Loucy (cell line): Measurements from ENCODE around the gene CENPS.
"Not testable (repeated sequence)": the region's sequence is repeated elsewhere in the genome, so short reads cannot be mapped to it uniquely, and the experiment has no call there.

ENCODE experiments used
- CTCF ChIP-seq: fragments of 200-600 bp; sonication (generic); conservative IDR thresholded peaks from 2 replicates; pipeline ENCODE4 v1.5.1; 2014; ENCODE audit warnings: mild to moderate bottlenecking, antibody characterized with exemption, low read length
- EZH2phosphoT487 ChIP-seq: fragments of 200-600 bp; IDR thresholded peaks from 2 replicates; pipeline ENCODE4 v1.6.1; 2018; ENCODE audit warnings: antibody characterized with exemption, mild to moderate bottlenecking, moderate library complexity, borderline replicate concordance

- TF ChIP-seq CTCF, EZH2phosphoT487: not testable (repeated sequence)
Measured at GRCh38 chr1:10426535-10426848, 3.7 kb upstream of the CENPS start.
